Activated CD4-positive, alpha-beta T cell treated with anti-CD3 and anti-CD28 coated beads, Interleukin-2, amount 10 ng/mL, durations not matched to agents 24 days and 14 days (primary cell): ENCODE results near the gene MYO9A. TPM values are rescaled to one million over a fixed set of nuclear protein-coding genes. Genes with fewer than 3 reads are reported as not detected.

ENCODE experiments used
- DNase-seq: peaks from one replicate; pipeline ENCODE4 v3.0.0; 2022
- H3K27ac Mint-ChIP-seq: one replicate; pipeline ENCODE4 v1.8.0; 2022; ENCODE audit warnings: mild to moderate bottlenecking, mixed read lengths
- H3K27me3 Mint-ChIP-seq: one replicate; pipeline ENCODE4 v1.8.0; 2022; ENCODE audit warnings: mixed read lengths
- H3K36me3 Mint-ChIP-seq: one replicate; pipeline ENCODE4 v1.8.0; 2022; ENCODE audit warnings: low read depth, mild to moderate bottlenecking, mixed read lengths
- H3K4me1 Mint-ChIP-seq: one replicate; pipeline ENCODE4 v1.8.0; 2021; ENCODE audit warnings: mixed read lengths
- H3K4me3 Mint-ChIP-seq: one replicate; pipeline ENCODE4 v1.8.0; 2022; ENCODE audit warnings: mild to moderate bottlenecking, moderate library complexity, mixed read lengths
- H3K9me3 Mint-ChIP-seq: one replicate; pipeline ENCODE4 v1.8.0; 2021; ENCODE audit warnings: mixed read lengths
- intact Hi-C: fragments of 100-400 bp; cut with micrococcal nuclease; formaldehyde crosslinking; loops from one replicate; pipeline ENCODE4 v1.15.1; 2023
- total RNA-seq: library from RNA; stranded (reverse); gene quantifications from 2 replicates; pipeline ENCODE4 v1.2.3, GENCODE V29; 2022

The MYO9A gene
- total RNA-seq, 1 donor from 2014 or later, result 19.4 TPM

- H3K4me3 Mint-ChIP-seq, result no peak overlapping the region
- intact Hi-C loops, result no loop called here
Observed at GRCh38 chr15:71811752-71812735, 305.9 kb downstream of the MYO9A start.

DNA sequence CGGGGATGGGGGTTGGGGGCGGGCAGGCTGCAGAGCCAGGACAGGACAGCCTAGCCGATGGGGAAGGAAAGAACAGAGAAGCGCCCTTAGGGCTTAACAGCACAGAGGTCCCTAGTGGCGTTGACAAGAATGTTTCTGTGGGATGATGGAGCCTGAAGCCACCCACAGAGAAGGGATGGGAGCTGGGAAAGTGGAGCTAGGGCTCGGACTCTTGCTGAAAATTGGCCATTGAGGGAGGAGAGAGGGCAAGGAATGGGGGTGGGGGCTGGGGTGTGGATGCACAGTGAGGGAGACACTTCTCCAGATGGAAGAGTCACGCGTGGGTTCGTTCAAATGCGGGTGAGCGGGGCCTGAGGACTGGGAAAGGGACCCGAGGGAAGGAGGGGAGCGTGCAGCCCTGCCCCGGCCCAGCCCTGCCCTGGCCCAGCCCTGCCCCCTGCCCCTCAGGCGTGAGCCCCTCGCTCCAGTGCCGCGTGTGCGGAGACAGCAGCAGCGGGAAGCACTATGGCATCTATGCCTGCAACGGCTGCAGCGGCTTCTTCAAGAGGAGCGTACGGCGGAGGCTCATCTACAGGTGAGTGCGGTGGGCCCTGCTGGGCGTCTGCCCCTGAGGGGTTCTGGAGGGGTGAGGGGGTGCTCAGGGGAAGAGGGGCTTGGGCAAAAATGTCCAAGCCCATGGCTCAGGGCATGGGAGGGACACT, 306.8 kb downstream of the MYO9A start:
- intact Hi-C loops, result no loop called here
- Mint-ChIP-seq H3K4me1 (no peaks in the 10 kb centered on the region), H3K27ac (no peak overlapping the region), H3K4me3 (no peak overlapping the region), H3K27me3 (no peaks in the 10 kb centered on the region), H3K36me3 (no peaks in the 10 kb centered on the region), H3K9me3 (no peaks in the 10 kb centered on the region)
- DNase-seq, result no peak

More at GRCh38 chr15:71811752-71812735, 305.9 kb downstream of the MYO9A start:
- Mint-ChIP-seq H3K9me3 (no peaks in the 10 kb centered on the region), H3K4me1 (no peaks in the 10 kb centered on the region), H3K36me3 (no peaks in the 10 kb centered on the region), H3K27ac (no peak overlapping the region), H3K27me3 (no peaks in the 10 kb centered on the region)
- DNase-seq, result no peak

GRCh38 chr15:71810256-71811035, 307.5 kb downstream of the MYO9A start, which contains the start of gene NR2E3:
NR2E3 (plus strand) TSS chr15:71810554; CDS start chr15:71810744, 190 bp downstream.
- no peak within 1 kb of the TSS for H3K4me3 Mint-ChIP-seq
- H3K27me3 Mint-ChIP-seq, result no peaks in the 10 kb centered on the region
- DNase-seq, result no peak
- no peaks in the 10 kb centered on the region for H3K9me3 Mint-ChIP-seq
- intact Hi-C loops, result no loop called here
- H3K4me1 Mint-ChIP-seq, result no peaks in the 10 kb centered on the region
- H3K36me3 Mint-ChIP-seq, result no peaks in the 10 kb centered on the region
- no peak within 1 kb of the TSS for H3K27ac Mint-ChIP-seq

GRCh38 chr15:71809346-71809745, 308.6 kb downstream of the MYO9A start:
- DNase-seq, result no peak
- Mint-ChIP-seq H3K36me3 (no peaks in the 10 kb centered on the region), H3K27ac (no peak overlapping the region), H3K27me3 (no peaks in the 10 kb centered on the region), H3K9me3 (no peaks in the 10 kb centered on the region), H3K4me3 (no peak overlapping the region), H3K4me1 (no peaks in the 10 kb centered on the region)
- intact Hi-C loops, result no loop called here

- no peaks in the 10 kb centered on the region for H3K27me3 Mint-ChIP-seq
- no peaks in the 10 kb centered on the region for H3K9me3 Mint-ChIP-seq
- DNase-seq, result no peak
- H3K4me1 Mint-ChIP-seq, result no peaks in the 10 kb centered on the region
- no peak overlapping the region for H3K27ac Mint-ChIP-seq
- H3K4me3 Mint-ChIP-seq, result no peak overlapping the region
- intact Hi-C loops, result no loop called here
- H3K36me3 Mint-ChIP-seq, result no peaks in the 10 kb centered on the region
Observed at GRCh38 chr15:71808311-71809020, 309.5 kb downstream of the MYO9A start.

- H3K4me3 Mint-ChIP-seq, result no peak overlapping the region
- no peak overlapping the region for H3K27ac Mint-ChIP-seq
- no peaks in the 10 kb centered on the region for H3K9me3 Mint-ChIP-seq
- intact Hi-C loops, result no loop called here
- no peak for DNase-seq
- H3K4me1 Mint-ChIP-seq, result no peaks in the 10 kb centered on the region
- H3K27me3 Mint-ChIP-seq, result no peaks in the 10 kb centered on the region
- H3K36me3 Mint-ChIP-seq, result no peaks in the 10 kb centered on the region
Observed at GRCh38 chr15:71807691-71808091, 310.3 kb downstream of the MYO9A start.

DNA sequence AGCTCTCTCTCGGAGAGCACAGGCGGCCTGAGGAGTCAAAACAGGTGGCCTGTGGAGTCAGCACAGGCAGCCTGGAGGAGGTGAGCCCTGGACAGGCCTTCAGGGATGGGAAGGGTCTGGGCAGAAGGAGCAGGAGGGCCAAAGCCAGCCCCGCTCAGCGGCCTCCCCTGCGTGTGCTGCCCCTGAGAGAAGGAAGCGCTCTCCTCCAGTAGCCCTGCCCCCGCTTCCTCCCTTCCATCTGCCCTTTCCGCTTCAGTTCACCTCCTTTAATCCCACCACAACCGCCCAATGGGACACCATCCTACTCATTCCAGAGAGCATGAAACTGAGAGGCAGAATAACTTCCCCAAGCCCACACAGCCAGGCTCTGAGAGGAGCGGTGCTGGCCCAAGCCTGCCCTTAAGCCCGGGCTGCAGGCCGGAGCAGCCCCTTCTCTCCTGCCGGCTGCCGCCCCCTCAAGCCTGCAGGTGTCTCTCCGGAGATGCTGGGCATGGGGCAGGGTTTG, 310.8 kb downstream of the MYO9A start:
- intact Hi-C loops, result no loop called here
- Mint-ChIP-seq H3K9me3 (no peaks in the 10 kb centered on the region), H3K27me3 (no peaks in the 10 kb centered on the region), H3K27ac (no peak overlapping the region), H3K36me3 (no peaks in the 10 kb centered on the region), H3K4me1 (no peaks in the 10 kb centered on the region), H3K4me3 (no peak overlapping the region)
- DNase-seq, result no peak

- Mint-ChIP-seq H3K4me1 (no peaks in the 10 kb centered on the region), H3K4me3 (no peak overlapping the region), H3K9me3 (no peaks in the 10 kb centered on the region), H3K27ac (no peak overlapping the region), H3K27me3 (no peaks in the 10 kb centered on the region), H3K36me3 (no peaks in the 10 kb centered on the region)
- no peak for DNase-seq
- intact Hi-C loops, result no loop called here
Observed at GRCh38 chr15:71806452-71806931, 311.5 kb downstream of the MYO9A start.

- intact Hi-C loops, result no loop called here
- H3K4me1 Mint-ChIP-seq, result no peaks in the 10 kb centered on the region
- H3K27me3 Mint-ChIP-seq, result no peaks in the 10 kb centered on the region
- H3K36me3 Mint-ChIP-seq, result no peaks in the 10 kb centered on the region
- no peaks in the 10 kb centered on the region for H3K9me3 Mint-ChIP-seq
- no peak overlapping the region for H3K4me3 Mint-ChIP-seq
- H3K27ac Mint-ChIP-seq, result no peak overlapping the region
- no peak for DNase-seq
Observed at GRCh38 chr15:71804695-71805470, 313.1 kb downstream of the MYO9A start.

DNA sequence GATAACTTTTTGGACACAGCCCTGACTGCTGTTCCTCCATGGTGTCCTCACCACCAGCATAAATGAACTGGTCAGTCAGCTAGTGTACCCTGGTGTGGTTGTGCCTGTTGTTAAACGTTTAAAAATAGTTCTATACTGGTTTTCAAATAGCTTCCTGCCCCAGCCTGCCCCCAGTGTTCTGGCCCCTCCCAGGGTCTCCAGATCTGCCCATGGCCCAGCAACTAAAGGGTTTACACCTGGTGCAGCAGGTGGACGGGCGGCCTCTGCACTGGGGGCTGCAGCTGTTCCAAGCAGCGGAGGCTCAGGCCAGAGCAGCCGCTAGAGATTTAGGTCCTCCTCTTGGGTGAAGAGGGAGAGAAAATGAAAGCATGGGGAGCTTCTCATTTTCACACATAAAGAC, 313.7 kb downstream of the MYO9A start:
- Mint-ChIP-seq H3K27ac (no peak overlapping the region), H3K36me3 (no peaks in the 10 kb centered on the region), H3K4me1 (no peaks in the 10 kb centered on the region), H3K9me3 (no peaks in the 10 kb centered on the region), H3K4me3 (no peak overlapping the region), H3K27me3 (no peaks in the 10 kb centered on the region)
- intact Hi-C loops, result no loop called here
- DNase-seq, result no peak

- DNase-seq, result peak; percentile 80
- Mint-ChIP-seq H3K36me3 (no peaks in the 10 kb centered on the region), H3K27me3 (no peaks in the 10 kb centered on the region), H3K4me1 (no peaks in the 10 kb centered on the region), H3K9me3 (no peaks in the 10 kb centered on the region), H3K27ac (no peak overlapping the region), H3K4me3 (no peak overlapping the region)
- intact Hi-C loops, result loop anchor here (1.0 kb wide), 1 partner anchor 354 kb away; no protein-coding TSS in a partner anchor
Observed at GRCh38 chr15:71802770-71803169, 315.2 kb downstream of the MYO9A start.

DNA sequence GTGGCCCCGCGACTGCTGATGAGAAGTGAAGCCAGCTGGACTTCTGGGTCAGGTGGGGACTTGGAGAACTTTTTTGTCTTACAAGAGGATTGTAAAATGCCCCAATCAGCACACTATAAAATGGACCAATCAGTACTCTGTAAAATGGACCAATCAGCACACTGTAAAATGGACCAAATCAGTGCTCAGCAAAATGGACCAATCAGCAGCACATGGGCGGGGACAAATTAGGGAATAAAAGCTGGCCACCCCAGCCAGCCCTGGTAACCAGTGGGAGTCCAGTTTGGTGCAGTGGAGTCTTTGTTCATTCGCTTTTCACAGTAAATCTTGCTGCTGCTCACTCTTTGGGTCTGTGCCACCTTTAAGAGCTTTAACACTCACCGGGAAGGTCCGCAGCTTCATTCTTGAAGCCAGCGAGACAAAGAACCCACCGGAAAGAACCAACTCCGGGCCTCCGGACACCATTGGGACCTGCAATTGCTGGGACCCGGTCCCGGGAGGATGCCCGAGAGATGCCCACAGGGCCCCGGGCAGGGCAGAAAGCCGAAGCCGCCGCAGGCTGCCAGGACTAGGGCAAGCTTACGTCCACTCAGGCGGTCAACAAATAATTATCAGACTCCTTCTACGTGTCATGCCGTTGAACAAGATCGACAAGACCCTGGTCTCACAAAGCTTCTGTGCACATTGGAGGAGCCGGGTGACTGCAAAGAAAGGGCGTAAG, 315.9 kb downstream of the MYO9A start:
- Mint-ChIP-seq H3K9me3 (no peaks in the 10 kb centered on the region), H3K27ac (no peak overlapping the region), H3K4me1 (no peaks in the 10 kb centered on the region), H3K27me3 (no peaks in the 10 kb centered on the region), H3K36me3 (no peaks in the 10 kb centered on the region), H3K4me3 (no peak overlapping the region)
- intact Hi-C loops, result loop anchor here (1.0 to 2.0 kb wide), 3 partner anchors 21 to 354 kb away; no protein-coding TSS in a partner anchor
- DNase-seq, result no peak
